HepG2 (cell line): ENCODE data around the gene ITCH. TPM values are rescaled to one million over a fixed set of nuclear protein-coding genes. Genes with fewer than 3 reads are reported as not detected.

Experiments used
- CHCHD3 ChIP-seq: sonication (generic); formaldehyde crosslinking; IDR thresholded peaks from 2 replicates; pipeline ENCODE4 v1.8.0; 2022; ENCODE audit warnings: mild to moderate bottlenecking, missing genetic modification reagents, moderate library complexity
- EP300 ChIP-seq, 3 experiments: sonication (generic) in 1 of 3; formaldehyde crosslinking in 1 of 3; IDR thresholded peaks; 2 replicates each; pipeline versions ENCODE4 v1.5.1 to v1.6.1; 2011 to 2020; ENCODE audit warnings: low read depth in 2 of 3, low read length in 2 of 3, borderline replicate concordance in 1 of 3, improper control_type of control experiment in 1 of 3, mild to moderate bottlenecking in 1 of 3, missing genetic modification reagents in 1 of 3, moderate library complexity in 1 of 3
- KDM6A ChIP-seq: IDR thresholded peaks from 2 replicates; pipeline ENCODE4 v1.6.1; 2016; ENCODE audit warnings: low read depth
- MBD4 ChIP-seq: IDR thresholded peaks from 2 replicates; pipeline ENCODE4 v1.6.1; 2012; ENCODE audit warnings: low read length, inconsistent platforms, borderline replicate concordance
- NFRKB ChIP-seq: fragments of 450-650 bp; IDR thresholded peaks from 2 replicates; pipeline ENCODE4 v1.6.1; 2017
- RNF2 ChIP-seq: fragments of 450-650 bp; conservative IDR thresholded peaks from 2 replicates; pipeline ENCODE4 v1.6.1; 2016; ENCODE audit warnings: low read depth
- ZNF143 ChIP-seq: sonication (generic); formaldehyde crosslinking; IDR thresholded peaks from 2 replicates; pipeline ENCODE4 v1.4.0; 2020; ENCODE audit warnings: missing genetic modification reagents
- ZNF230 ChIP-seq: sonication (generic); formaldehyde crosslinking; IDR thresholded peaks from 2 replicates; pipeline ENCODE4 v1.4.0; 2020; ENCODE audit warnings: mild to moderate bottlenecking, missing genetic modification reagents
- ZNF670 ChIP-seq: sonication (generic); formaldehyde crosslinking; IDR thresholded peaks from 2 replicates; pipeline ENCODE4 v1.8.0; 2022; ENCODE audit warnings: mild to moderate bottlenecking, missing genetic modification reagents, borderline replicate concordance
- ZNF747 ChIP-seq: sonication (generic); formaldehyde crosslinking; IDR thresholded peaks from 2 replicates; pipeline ENCODE4 v1.8.1; 2023; ENCODE audit warnings: missing genetic modification reagents, mild to moderate bottlenecking, borderline replicate concordance
- ZNF761 ChIP-seq: sonication (generic); formaldehyde crosslinking; conservative IDR thresholded peaks from 2 replicates; pipeline ENCODE4 v1.4.0; 2020; ENCODE audit warnings: mild to moderate bottlenecking, missing genetic modification reagents
- ZNF780A ChIP-seq: sonication (generic); formaldehyde crosslinking; IDR thresholded peaks from 2 replicates; pipeline ENCODE4 v1.8.0; 2022; ENCODE audit warnings: mild to moderate bottlenecking, missing genetic modification reagents, moderate library complexity
- ZNF792 ChIP-seq: IDR thresholded peaks from 2 replicates; pipeline ENCODE4 v1.6.1; 2016
- ZNF878 ChIP-seq: sonication (generic); formaldehyde crosslinking; IDR thresholded peaks from 2 replicates; pipeline ENCODE4 v1.8.1; 2023; ENCODE audit warnings: mild to moderate bottlenecking, missing genetic modification reagents, moderate library complexity
- polyA plus RNA-seq, 8 experiments: library from polyadenylated mRNA; depleted of rRNA in 3 of 8; stranded (reverse) in 7 of 8; unstranded in 1 of 8; fragments of >200 nt; fragmentation: Illumina TruSeq in 4 of 8; extraction: Trizol in 4 of 8; gene quantifications; 2 replicates each; pipeline versions ENCODE4 v1.2.1 to v1.2.3, GENCODE V29; 2011 to 2016; ENCODE audit warnings: low read depth in 4 of 8, missing spikeins in 1 of 8, mixed read lengths in 1 of 8; ENCODE audit not compliant: insufficient read depth in 1 of 8
- total RNA-seq, 5 experiments: library from RNA; depleted of rRNA; stranded (reverse); fragments of >200 nt; fragmentation: Illumina TruSeq; extraction: Trizol; gene quantifications; 2 replicates each; pipeline ENCODE4 v1.2.3, GENCODE V29; 2016; ENCODE audit warnings: low read depth in 1 of 5
- TF ChIP-seq, protein P1 (sequence below): sonication (generic); formaldehyde crosslinking; IDR thresholded peaks from 2 replicates; pipeline ENCODE4 v1.4.0; 2020; ENCODE audit warnings: missing genetic modification reagents
- TF ChIP-seq, protein P2 (sequence below), 2 experiments: sonication (generic) in 1 of 2; formaldehyde crosslinking in 1 of 2; IDR thresholded peaks; 2 replicates each; pipeline versions ENCODE4 v1.4.0 to v1.6.1; 2016 to 2020; ENCODE audit warnings: borderline replicate concordance in 1 of 2, low read depth in 1 of 2, mild to moderate bottlenecking in 1 of 2, missing genetic modification reagents in 1 of 2
- TF ChIP-seq, protein P3 (sequence below): sonication (generic); formaldehyde crosslinking; IDR thresholded peaks from 2 replicates; pipeline ENCODE4 v1.8.0; 2022; ENCODE audit warnings: missing genetic modification reagents, mild to moderate bottlenecking, inconsistent platforms, borderline replicate concordance

Gene ITCH
- total and polyA plus RNA-seq, 2 of the 13 experiments (the other 11 are each of a cell fraction or from before 2014, with no cell fraction given), result 20.5 to 112 TPM

DNA sequence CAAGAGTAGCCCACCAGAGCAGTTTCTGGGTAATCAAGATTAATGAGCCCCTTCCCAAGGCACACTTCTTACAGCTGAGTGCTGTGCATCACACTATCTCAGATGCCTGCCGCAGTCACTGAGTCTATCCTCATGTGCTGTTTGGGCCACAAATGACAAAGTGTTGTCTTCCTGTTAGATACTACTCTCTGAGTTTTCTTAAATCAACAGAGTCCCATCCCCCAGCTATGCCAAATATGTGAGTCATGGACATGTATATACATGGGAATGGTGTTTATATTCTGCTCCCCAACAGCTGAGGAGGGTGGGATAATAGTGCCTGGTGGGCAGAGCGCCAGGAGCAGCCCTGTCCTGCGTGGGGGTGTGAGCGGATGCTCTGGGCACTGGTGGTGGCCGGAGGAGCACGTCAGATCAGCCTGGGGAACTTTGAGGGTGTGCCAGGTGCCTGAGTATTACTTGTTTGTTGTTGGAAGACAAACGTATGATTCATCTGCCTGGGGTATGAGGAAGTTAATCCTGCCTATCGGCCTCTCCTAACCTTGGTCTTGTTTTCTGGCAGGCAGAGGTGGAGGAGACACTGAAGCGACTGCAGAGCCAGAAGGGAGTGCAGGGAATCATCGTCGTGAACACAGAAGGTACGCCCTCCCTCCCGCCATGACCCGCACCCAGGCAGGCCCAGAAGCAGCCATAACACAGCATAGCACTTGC, 162.8 kb downstream of the ITCH start (continued):
- TF ChIP-seq, protein P1, sequence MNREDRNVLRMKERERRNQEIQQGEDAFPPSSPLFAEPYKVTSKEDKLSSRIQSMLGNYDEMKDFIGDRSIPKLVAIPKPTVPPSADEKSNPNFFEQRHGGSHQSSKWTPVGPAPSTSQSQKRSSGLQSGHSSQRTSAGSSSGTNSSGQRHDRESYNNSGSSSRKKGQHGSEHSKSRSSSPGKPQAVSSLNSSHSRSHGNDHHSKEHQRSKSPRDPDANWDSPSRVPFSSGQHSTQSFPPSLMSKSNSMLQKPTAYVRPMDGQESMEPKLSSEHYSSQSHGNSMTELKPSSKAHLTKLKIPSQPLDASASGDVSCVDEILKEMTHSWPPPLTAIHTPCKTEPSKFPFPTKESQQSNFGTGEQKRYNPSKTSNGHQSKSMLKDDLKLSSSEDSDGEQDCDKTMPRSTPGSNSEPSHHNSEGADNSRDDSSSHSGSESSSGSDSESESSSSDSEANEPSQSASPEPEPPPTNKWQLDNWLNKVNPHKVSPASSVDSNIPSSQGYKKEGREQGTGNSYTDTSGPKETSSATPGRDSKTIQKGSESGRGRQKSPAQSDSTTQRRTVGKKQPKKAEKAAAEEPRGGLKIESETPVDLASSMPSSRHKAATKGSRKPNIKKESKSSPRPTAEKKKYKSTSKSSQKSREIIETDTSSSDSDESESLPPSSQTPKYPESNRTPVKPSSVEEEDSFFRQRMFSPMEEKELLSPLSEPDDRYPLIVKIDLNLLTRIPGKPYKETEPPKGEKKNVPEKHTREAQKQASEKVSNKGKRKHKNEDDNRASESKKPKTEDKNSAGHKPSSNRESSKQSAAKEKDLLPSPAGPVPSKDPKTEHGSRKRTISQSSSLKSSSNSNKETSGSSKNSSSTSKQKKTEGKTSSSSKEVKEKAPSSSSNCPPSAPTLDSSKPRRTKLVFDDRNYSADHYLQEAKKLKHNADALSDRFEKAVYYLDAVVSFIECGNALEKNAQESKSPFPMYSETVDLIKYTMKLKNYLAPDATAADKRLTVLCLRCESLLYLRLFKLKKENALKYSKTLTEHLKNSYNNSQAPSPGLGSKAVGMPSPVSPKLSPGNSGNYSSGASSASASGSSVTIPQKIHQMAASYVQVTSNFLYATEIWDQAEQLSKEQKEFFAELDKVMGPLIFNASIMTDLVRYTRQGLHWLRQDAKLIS, result peak; percentile 73; the same call in 1 of the 2 replicates
- TF ChIP-seq ZNF230, result no peak; the same call in 1 of the 2 replicates
- peak; percentile 97 for TF ChIP-seq ZNF792 (CRISPR knock-in tag)
- peak; percentile 78; the same call in 1 of the 2 replicates for TF ChIP-seq ZNF761
- TF ChIP-seq ZNF878 (CRISPR knock-in tag), result peak; percentile 95
- TF ChIP-seq, protein P2, sequence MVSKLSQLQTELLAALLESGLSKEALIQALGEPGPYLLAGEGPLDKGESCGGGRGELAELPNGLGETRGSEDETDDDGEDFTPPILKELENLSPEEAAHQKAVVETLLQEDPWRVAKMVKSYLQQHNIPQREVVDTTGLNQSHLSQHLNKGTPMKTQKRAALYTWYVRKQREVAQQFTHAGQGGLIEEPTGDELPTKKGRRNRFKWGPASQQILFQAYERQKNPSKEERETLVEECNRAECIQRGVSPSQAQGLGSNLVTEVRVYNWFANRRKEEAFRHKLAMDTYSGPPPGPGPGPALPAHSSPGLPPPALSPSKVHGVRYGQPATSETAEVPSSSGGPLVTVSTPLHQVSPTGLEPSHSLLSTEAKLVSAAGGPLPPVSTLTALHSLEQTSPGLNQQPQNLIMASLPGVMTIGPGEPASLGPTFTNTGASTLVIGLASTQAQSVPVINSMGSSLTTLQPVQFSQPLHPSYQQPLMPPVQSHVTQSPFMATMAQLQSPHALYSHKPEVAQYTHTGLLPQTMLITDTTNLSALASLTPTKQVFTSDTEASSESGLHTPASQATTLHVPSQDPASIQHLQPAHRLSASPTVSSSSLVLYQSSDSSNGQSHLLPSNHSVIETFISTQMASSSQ (IDR thresholded peaks at IDR 0.05; ENCODE audit: low read depth), result peak; percentile 58; the same call in 1 of the 2 replicates
- TF ChIP-seq, protein P2 (CRISPR knock-in tag; IDR thresholded peaks at IDR 0.05; ENCODE audit: borderline replicate concordance), result peak; percentile 62; the same call in 1 of the 2 replicates
- TF ChIP-seq ZNF143 (CRISPR knock-in tag), result peak; percentile 56; the same call in 1 of the 2 replicates
- peak; percentile 98 for TF ChIP-seq ZNF670
- no peak; the same call in 1 of the 2 replicates for TF ChIP-seq MBD4
- TF ChIP-seq CHCHD3 (CRISPR knock-in tag), result peak; percentile 80; the same call in 1 of the 2 replicates
- TF ChIP-seq ZNF780A (CRISPR knock-in tag), result peak; percentile 90
- TF ChIP-seq NFRKB, result no peak
- TF ChIP-seq KDM6A (CRISPR knock-in tag), result peak; percentile 65
- TF ChIP-seq, protein P3, sequence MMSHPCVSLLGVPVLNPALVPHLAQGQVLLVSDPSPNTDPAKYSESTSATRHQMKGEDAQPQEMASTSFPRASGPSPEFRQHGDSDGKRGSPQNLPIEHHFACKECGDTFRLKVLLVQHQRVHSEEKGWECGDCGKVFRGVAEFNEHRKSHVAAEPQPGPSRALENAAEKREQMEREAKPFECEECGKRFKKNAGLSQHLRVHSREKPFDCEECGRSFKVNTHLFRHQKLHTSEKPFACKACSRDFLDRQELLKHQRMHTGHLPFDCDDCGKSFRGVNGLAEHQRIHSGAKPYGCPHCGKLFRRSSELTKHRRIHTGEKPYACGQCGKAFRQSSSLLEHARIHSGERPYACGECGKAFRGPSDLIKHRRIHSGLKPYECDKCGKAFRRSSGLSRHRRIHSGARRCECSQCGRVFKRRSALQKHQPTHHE, result peak; percentile 90; the same call in 1 of the 2 replicates
- TF ChIP-seq EP300 (IDR thresholded peaks at IDR 0.05; ENCODE audit: low read depth in 2 of 2, low read length in 2 of 2), result peak; percentile 58 to 67; a peak in 2 of 4 replicates
- peak; percentile 94 for TF ChIP-seq EP300 (CRISPR knock-in tag; IDR thresholded peaks at IDR 0.05; ENCODE audit: borderline replicate concordance)
- TF ChIP-seq RNF2, result peak; percentile 69; the same call in 1 of the 2 replicates
- no peak for TF ChIP-seq ZNF747 (CRISPR knock-in tag)
